Stimulated activated CD4-positive, alpha-beta T cell treated with anti-CD3 and anti-CD28 coated beads, Interleukin-1b, Interleukin-23, amount 100 ng/mL, for 48 hours (primary cell): ENCODE data around the gene UNC50.

ENCODE experiments used
- DNase-seq: peaks from one replicate; pipeline ENCODE4 v3.0.0-alpha.2; 2020

UNC50 gene, protein sequence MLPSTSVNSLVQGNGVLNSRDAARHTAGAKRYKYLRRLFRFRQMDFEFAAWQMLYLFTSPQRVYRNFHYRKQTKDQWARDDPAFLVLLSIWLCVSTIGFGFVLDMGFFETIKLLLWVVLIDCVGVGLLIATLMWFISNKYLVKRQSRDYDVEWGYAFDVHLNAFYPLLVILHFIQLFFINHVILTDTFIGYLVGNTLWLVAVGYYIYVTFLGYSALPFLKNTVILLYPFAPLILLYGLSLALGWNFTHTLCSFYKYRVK

DNA sequence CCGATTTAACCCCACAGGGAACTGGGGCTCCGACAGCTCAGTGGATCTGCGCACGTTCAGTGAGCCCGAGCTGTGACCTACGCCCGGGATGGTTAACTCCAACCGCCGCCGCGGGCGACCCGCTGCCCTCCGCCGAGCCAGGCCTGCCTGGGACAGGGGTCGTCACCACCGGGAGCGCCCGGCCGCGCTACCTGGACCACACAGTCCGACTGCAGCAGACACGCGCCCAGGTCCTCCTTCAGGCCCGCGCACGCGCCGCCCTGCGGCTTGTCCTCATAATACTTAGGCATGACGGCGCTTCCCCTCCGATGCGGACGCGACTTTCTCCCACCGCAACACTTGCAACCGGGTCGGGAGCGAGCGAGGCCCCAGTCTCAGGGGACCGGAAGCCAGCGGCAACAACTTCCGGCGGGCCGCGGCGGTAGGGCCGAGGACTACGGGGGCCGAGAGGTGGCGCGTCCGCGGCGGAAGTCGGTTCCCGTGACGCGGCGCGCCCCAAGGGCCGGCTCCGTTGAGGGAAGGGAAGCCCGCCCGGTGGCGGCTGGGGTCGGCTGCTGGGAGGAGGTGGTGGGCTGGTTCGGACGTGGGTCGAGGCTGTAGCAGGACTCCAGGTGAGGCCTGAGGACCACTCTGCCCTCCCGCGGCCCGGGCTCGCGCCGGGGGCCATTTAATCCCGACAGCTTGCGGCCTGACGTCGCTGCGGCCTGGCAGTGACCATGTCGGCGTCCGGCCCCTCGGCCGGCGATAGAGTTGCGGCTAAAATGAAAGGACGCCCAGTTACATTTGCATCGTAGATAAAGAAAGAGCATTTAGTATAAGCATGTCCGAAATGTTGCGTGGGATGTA lies at the start of gene UNC50, which contains the start of gene COA5:
TSS of gene UNC50 (plus strand) at position 474 of the 846 bp plus-strand sequence. CDS start 1,171 bp downstream, outside the sequence.
TSS of gene COA5 (minus strand) at position 397 of the 846 bp plus-strand sequence. CDS start at position 290, 107 bp downstream.
- peak; percentile 94 for DNase-seq

DNA sequence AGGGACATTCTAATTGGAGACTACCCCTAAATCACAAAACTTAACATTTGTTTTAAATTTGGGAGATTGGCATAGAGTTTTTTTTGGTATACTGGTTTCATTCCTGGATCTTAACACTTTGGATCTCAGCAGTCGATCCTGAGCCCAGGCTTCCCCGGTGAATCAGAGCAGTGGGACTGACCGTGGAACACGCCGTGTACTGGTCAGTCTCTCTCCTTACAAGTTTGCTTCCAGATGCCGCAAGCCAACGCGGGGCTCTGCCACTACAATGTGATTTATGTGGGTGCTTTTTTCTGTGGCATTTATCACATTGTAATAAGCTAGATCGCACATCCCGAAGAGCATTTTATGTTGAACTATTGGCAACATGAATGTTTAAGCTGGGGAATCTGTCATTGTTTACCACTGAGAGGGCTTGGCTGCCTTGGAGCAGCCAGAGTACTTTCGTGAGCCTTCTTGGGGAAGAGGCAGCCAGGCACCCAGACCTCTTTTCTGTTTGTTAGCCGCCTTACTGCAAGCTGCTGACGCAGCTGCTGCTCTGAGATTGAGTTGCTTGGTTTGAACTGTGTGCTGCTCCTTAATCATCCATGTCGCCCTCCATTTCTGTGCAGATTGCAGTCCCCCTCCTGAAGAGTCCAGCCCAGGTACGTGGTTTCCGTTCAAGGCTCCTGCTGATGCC lies 49.4 kb upstream of the UNC50 start:
- no peak for DNase-seq

GRCh38 chr2:98559581-98559980 lies 48.8 kb upstream of the UNC50 start:
- DNase-seq, result no peak

- no peak for DNase-seq
Measured at GRCh38 chr2:98560256-98560771, 48.1 kb upstream of the UNC50 start.

GRCh38 chr2:98561018-98561417 lies 47.4 kb upstream of the UNC50 start:
- DNase-seq, result no peak

DNA sequence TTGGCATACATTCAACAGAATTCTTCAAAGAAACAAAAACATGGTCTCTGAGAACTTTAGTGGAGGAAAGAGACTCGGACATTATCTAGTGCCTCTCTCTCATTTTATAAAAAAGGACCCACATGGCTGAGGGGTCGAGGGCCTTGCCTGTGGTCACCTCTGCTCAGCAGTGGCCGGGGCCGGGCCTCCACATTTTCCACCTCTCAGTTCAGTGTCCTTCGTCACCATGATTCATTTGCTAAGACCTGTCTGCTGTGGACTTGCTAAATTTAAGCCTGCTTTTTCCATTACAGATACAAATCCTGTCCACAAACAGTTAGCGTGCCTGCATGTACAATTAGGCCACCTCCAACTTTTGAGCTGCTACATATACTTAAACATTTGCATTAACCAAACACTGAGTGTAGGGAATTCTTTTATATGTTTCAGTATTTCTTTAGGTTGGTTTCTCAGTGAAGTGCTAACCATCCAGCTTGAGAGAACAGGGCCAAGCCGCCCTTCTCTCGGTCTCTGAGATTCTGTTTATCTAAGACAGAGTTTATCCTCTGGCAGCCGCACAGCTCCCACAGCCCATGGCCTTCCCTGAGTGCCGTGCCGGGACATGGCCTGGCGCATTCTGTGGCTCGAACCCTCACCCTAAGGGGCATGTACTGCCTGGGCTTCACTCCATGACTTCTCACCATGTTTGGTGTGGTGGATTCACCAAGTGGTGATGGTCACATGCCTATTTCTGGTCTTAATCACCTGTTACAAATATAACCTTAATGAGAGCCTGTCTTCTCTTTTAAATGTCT lies 46.3 kb upstream of the UNC50 start:
- no peak for DNase-seq

DNA sequence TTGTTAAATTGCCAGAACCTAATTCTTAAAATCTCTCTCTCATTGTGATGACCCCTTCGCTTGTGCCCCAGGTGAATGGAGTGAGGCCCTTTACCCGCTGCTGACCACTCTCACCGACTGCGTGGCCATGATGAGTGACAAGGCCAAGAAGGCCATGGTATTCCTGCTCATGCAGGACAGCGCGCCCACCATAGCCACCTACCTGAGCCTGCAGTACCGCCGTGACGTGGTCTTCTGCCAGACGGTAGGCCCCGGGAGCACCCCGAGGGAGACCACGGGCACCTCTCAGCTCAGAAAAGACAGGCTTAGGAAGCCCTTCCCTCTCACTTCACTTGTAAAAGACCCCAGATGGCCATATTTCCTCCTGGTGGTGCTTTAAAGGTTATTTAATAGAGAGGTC lies 45.0 kb upstream of the UNC50 start:
- DNase-seq, result no peak

- DNase-seq, result no peak
Measured at GRCh38 chr2:98564541-98565132, 43.8 kb upstream of the UNC50 start.

DNA sequence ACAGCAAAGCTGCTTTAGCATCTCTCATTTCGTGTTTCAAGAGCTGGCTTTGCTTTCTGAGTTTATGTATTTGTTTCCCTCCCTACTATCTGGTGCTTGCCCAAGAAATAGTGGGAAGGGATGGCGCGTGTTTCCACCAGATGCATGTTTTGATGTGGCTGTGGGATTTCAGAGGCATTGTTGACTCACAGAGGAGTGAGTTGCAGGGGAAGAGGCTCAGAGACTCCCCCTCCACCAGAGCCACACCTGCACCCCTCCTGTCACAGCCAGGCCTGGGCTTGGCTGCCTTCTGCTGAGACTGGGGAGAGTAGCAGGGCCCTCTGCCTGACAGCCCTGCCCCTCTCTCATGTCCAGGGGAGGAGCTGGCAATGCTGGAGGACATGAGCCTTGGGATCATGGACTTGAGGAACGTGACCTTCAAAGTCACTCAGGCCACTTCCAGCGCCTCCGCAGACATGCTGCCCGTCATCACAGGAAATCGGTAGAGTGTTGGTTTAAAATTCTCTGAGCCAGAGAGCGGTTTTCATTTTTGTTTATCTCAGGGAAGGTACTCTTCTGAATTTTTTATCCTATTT lies 43.0 kb upstream of the UNC50 start:
- no peak for DNase-seq

GRCh38 chr2:98565941-98566340 lies 42.4 kb upstream of the UNC50 start:
- DNase-seq, result no peak

GRCh38 chr2:98568161-98568956 lies 40.0 kb upstream of the UNC50 start:
- DNase-seq, result no peak

DNA sequence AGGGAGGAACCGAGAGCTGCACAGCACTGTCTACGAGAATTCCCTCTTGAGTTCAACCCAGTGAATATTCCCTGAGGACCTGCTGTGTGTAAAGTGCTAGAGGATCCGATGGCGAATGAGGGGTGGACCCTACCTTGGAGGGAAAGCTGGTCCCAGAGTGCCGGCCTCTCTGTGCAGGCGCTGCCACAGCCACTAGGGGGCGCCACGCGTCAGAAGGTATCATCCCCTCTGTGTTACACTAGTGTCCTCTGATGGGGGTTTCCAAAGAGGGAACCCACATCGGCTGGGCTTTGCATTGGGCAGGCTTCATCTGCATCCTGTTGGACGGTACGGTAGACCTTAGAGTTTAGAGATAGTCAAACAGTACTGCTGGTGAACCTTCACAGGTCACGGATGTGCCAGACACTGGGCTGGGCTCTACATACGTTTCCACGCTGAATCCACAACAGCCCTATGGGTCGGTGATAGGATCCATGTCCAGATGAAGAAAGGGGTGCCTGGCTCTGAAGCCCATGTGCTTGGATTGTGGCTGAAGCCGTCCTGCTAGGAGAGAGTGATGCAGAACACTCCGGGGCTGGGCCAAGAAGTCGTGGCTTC lies 39.1 kb upstream of the UNC50 start:
- DNase-seq, result peak; percentile 71

DNA sequence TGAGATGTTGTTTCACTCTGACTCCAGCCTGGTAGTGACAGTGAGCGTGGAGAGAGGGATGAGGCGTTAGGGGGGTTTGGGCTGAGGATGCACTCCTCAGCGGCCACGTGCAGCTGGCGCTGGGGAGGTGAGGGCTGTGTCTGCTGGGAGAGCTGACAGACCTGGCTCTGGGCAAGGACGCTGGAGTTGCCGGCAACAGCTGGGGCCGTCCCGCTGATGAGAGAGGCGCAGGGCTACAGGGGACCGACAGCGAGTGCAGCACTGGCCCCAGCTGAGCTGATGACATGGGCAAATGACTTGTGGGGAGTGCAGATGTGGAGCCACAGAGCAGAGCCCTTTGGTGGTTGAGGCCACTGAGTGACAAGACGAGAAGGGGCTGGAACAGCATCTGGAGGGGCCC lies 38.5 kb upstream of the UNC50 start:
- DNase-seq, result no peak

DNA sequence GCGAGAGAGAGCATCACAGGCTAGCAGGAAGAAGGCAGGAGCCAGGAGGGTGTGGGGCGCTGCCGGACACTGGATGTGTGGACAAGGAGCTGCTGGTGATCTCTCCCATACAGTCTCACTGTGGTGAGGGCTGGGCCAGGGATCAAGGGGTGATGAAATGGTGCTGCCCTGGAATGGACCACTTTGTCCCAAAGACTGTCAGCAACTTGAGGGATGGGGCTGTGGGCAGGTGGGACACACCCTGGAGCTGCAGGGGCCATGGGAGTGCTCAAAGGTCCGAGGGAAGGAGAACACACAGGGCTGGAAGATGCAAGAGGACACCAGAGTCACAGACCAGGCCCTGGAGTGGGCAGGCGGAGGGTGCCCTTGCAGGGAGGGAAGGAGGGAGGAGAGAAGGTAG lies 38.0 kb upstream of the UNC50 start:
- no peak for DNase-seq

GRCh38 chr2:98571121-98571701 lies 37.2 kb upstream of the UNC50 start:
- DNase-seq, result no peak

- no peak for DNase-seq
Measured at GRCh38 chr2:98571796-98572195, 36.6 kb upstream of the UNC50 start.

- DNase-seq, result no peak
Measured at GRCh38 chr2:98572211-98572610, 36.2 kb upstream of the UNC50 start.

GRCh38 chr2:98572676-98573075 lies 35.7 kb upstream of the UNC50 start:
- no peak for DNase-seq

DNA sequence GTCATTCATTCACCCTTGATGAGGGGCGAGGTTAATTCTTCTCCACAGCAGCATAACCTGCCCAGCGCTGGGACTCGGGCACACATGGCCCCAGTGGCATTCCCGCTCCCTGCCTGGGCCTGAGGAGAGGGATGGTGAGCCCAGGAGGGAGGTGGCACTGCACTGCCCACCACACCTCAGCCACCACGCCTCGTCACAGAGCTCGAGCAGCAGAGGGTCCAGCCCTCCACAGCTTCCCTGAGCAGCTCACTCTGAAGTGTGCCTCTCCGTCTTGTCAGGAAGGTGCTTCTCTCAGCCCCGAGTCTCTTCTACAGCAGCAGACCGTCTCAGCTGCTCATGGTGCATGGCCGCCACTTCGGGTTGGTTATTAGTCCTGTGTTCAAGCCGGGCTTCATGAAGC lies 35.0 kb upstream of the UNC50 start:
- DNase-seq, result no peak
